Fibroblast of villous mesenchyme (primary cell): ENCODE results near the gene MT1G. TPM values are rescaled to one million over a fixed set of nuclear protein-coding genes. Genes with fewer than 3 reads are reported as not detected.
"Not testable (repeated sequence)": the region's sequence is repeated elsewhere in the genome, so short reads cannot be mapped to it uniquely, and the experiment has no call there.

Experiments
- DNase-seq: peaks from one replicate; pipeline ENCODE4 v3.0.0-alpha.2; 2010; ENCODE audit warnings: low read depth
- H3K4me3 ChIP-seq: 2 replicates; pipeline ENCODE4 v1.5.1; 2011; ENCODE audit warnings: low read depth, mild to moderate bottlenecking, low read length
- CTCF ChIP-seq: IDR thresholded peaks from 2 replicates; pipeline ENCODE4 v1.5.1; 2012; ENCODE audit warnings: low read depth, mild to moderate bottlenecking, low read length; ENCODE audit not compliant: insufficient read depth
- total RNA-seq: library from RNA; depleted of rRNA; stranded (reverse); fragments of >200 nt; gene quantifications from 2 replicates; pipeline ENCODE4 v1.2.3, GENCODE V29; 2012

Gene MT1G
- total RNA-seq: not detected in 2 replicates

- H3K4me3 ChIP-seq: no peak within 1 kb of the TSS
- no peak for DNase-seq
- no peak for TF ChIP-seq CTCF
These were observed at the start of gene MT1G for GRCh38 chr16:56667581-56668571. Gene MT1G, minus strand, starts transcription at chr16:56668065. Its CDS starts 72 bp downstream, at chr16:56667993.

- DNase-seq: not testable (repeated sequence)
These were observed 49.7 kb upstream of the MT1G start for GRCh38 chr16:56717532-56717931.

GRCh38 chr16:56716761-56717160, 48.9 kb upstream of the MT1G start:
- no peak for TF ChIP-seq CTCF
- no peak for DNase-seq
- H3K4me3 ChIP-seq: no peak overlapping the region

More at GRCh38 chr16:56717532-56717931, 49.7 kb upstream of the MT1G start:
- H3K4me3 ChIP-seq: not testable (repeated sequence)

- no peak overlapping the region for H3K4me3 ChIP-seq
- DNase-seq: no peak
- no peak for TF ChIP-seq CTCF
These were observed 47.3 kb upstream of the MT1G start for GRCh38 chr16:56715126-56715525.

- DNase-seq: no peak
- no peak overlapping the region for H3K4me3 ChIP-seq
- no peak for TF ChIP-seq CTCF
These were observed 45.9 kb upstream of the MT1G start for GRCh38 chr16:56713794-56714193.

GRCh38 chr16:56711862-56712261, 44.0 kb upstream of the MT1G start:
- TF ChIP-seq CTCF: no peak
- no peak for DNase-seq
- no peak overlapping the region for H3K4me3 ChIP-seq

GRCh38 chr16:56710181-56710737, 42.4 kb upstream of the MT1G start:
- TF ChIP-seq CTCF: no peak
- H3K4me3 ChIP-seq: no peak overlapping the region
- no peak for DNase-seq
